ENCODE results near the gene CDKN2AIP. TPM values are rescaled to one million over a fixed set of nuclear protein-coding genes. Genes with fewer than 3 reads are reported as not detected.

Gene CDKN2AIP
- total RNA-seq, 1 donor from 2014 or later: 9.4 TPM

DNA sequence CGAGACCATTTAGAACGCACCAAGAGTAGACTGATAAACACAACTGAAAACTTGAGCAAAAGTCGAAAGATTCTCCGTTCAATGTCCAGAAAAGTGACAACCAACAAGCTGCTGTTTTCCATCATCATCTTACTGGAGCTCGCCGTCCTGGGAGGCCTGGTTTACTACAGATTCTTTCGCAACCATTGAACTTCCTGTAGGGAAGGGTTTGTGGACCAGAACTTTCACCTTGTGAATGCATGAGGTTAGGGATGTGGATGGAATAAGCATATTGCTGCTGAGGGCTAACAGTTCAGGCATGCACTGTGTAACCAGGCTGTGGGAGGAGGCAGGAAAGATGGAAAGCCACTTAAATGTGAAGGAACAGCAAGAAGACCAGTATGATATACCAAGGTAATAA is 39.6 kb downstream of the CDKN2AIP start:
- no peak for DNase-seq (ENCODE audit: low spot score)
- Mint-ChIP-seq H3K9me3 (ENCODE audit: low read depth) (no peaks in the 10 kb centered on the region), H3K27me3 (ENCODE audit: low read depth) (no peaks in the 10 kb centered on the region), H3K27ac (ENCODE audit: unreplicated experiment) (no peak overlapping the region), H3K4me3 (ENCODE audit: unreplicated experiment) (no peak overlapping the region), H3K36me3 (ENCODE audit: low read depth) (no peaks in the 10 kb centered on the region), H3K4me1 (ENCODE audit: low read depth) (peaks cover 8% of the 10 kb centered on the region)
- TF ChIP-seq, protein P1, sequence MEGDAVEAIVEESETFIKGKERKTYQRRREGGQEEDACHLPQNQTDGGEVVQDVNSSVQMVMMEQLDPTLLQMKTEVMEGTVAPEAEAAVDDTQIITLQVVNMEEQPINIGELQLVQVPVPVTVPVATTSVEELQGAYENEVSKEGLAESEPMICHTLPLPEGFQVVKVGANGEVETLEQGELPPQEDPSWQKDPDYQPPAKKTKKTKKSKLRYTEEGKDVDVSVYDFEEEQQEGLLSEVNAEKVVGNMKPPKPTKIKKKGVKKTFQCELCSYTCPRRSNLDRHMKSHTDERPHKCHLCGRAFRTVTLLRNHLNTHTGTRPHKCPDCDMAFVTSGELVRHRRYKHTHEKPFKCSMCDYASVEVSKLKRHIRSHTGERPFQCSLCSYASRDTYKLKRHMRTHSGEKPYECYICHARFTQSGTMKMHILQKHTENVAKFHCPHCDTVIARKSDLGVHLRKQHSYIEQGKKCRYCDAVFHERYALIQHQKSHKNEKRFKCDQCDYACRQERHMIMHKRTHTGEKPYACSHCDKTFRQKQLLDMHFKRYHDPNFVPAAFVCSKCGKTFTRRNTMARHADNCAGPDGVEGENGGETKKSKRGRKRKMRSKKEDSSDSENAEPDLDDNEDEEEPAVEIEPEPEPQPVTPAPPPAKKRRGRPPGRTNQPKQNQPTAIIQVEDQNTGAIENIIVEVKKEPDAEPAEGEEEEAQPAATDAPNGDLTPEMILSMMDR (IDR thresholded peaks at IDR 0.05): no peak

DNA sequence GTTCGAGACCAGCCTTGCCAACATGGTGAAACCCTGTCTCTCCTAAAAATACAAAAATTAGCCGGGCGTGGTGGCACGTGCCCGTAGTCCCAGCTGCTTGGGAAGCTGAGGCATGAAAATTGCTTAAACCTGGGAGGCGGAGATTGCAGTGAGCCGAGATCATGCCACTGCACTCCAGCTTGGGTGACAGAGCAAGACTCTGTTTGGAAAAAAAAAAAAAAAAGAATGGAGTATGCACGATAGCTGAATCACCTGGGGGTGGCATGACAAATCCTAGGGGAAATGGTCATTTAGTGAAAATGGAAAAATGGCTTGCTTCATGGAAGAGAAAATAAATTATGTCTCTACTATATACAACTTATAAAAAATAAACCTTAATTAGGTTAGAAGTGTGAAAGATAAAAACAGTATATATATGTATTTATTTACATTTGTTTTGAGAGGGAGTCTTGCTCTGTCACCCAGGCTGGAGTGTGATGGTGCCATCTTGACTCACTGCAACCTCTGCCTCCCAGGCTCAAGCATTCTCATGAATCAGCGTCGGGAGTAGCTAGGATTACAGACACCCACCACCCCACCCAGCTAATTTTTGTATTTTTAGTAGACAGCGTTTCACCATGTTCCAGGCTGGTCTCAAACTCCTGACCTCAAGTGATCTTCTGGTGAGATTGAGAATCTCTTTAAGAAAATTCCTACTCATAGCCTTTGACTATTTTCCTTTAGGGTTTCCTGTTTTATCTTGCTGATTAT is 41.1 kb downstream of the CDKN2AIP start:
- no peaks in the 10 kb centered on the region for H3K36me3 Mint-ChIP-seq (ENCODE audit: low read depth)
- H3K9me3 Mint-ChIP-seq (ENCODE audit: low read depth): no peaks in the 10 kb centered on the region
- peaks cover 8% of the 10 kb centered on the region for H3K4me1 Mint-ChIP-seq (ENCODE audit: low read depth)
- H3K27ac Mint-ChIP-seq (ENCODE audit: unreplicated experiment): peak overlapping the region; percentile 45
- H3K4me3 Mint-ChIP-seq (ENCODE audit: unreplicated experiment): no peak overlapping the region
- H3K27me3 Mint-ChIP-seq (ENCODE audit: low read depth): no peaks in the 10 kb centered on the region
- TF ChIP-seq, protein P1 (IDR thresholded peaks at IDR 0.05): no peak
- DNase-seq (ENCODE audit: low spot score): no peak

DNA sequence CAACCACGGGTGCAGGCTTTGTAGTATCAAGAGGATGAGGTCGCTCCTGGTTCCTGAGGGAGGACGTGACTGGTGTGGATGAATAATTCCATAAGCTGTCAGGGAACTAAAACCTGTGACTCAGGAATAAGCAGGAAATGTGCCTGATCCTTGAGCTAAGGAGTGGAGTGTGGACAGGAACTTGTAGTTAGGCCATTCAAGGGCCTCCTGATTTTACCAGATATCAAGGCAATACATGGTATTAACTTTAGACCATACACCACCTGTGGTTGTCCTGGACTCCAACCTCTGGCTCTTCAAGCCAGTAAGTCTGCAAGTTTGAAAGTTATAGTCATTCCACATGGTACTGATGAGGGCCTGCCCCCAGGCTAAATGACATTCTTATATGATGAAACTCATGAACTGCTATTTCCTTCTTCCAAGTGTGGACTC is 48.4 kb downstream of the CDKN2AIP start:
- H3K36me3 Mint-ChIP-seq (ENCODE audit: low read depth): peaks cover 8% of the 10 kb centered on the region
- H3K4me3 Mint-ChIP-seq (ENCODE audit: unreplicated experiment): no peak overlapping the region
- peaks cover 6% of the 10 kb centered on the region for H3K9me3 Mint-ChIP-seq (ENCODE audit: low read depth)
- no peak for DNase-seq (ENCODE audit: low spot score)
- H3K4me1 Mint-ChIP-seq (ENCODE audit: low read depth): peaks cover 17% of the 10 kb centered on the region
- TF ChIP-seq, protein P1 (IDR thresholded peaks at IDR 0.05): no peak
- no peaks in the 10 kb centered on the region for H3K27me3 Mint-ChIP-seq (ENCODE audit: low read depth)
- no peak overlapping the region for H3K27ac Mint-ChIP-seq (ENCODE audit: unreplicated experiment)

DNA sequence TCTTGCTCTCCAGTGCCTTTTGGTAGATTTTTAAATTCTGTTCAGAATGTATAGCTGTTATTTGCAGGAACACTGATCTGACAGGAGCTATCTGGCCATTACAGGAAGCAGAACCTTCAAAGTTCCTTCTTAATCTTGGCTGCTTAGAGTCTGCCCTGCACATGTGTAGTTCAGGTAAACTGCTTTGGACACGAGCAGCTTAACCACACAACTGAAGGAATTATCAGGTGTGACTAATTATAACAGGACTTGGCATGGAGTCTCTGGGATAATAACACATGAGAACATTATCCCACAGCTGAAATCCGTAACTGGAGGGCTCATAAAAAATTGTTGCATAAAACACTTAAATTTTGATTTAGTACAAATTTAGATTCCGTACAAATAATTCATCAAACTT is 48.8 kb downstream of the CDKN2AIP start:
- H3K4me3 Mint-ChIP-seq (ENCODE audit: unreplicated experiment): no peak overlapping the region
- no peak for DNase-seq (ENCODE audit: low spot score)
- H3K9me3 Mint-ChIP-seq (ENCODE audit: low read depth): peaks cover 6% of the 10 kb centered on the region
- H3K4me1 Mint-ChIP-seq (ENCODE audit: low read depth): peaks cover 17% of the 10 kb centered on the region
- TF ChIP-seq, protein P1 (IDR thresholded peaks at IDR 0.05): no peak
- no peaks in the 10 kb centered on the region for H3K27me3 Mint-ChIP-seq (ENCODE audit: low read depth)
- H3K36me3 Mint-ChIP-seq (ENCODE audit: low read depth): peaks cover 8% of the 10 kb centered on the region
- H3K27ac Mint-ChIP-seq (ENCODE audit: unreplicated experiment): no peak overlapping the region

DNA sequence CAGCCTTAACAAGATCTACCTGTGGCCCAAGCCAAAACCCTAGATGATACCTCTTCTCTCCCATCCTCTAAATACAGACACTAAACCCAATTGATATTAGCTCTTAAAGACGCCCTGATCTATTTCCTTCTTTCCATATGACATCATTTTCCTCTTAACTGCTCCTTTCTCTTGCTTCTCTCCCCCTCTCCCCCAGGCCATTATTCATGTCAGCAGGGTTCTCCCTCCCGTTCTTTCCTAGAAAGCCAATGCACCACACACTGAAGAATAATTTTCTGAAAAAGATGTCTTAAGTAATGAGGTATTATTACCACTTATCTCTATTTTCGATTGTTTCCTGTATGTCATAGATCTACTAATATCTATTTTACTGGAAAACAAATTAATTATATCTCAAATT is 50.7 kb downstream of the CDKN2AIP start:
- Mint-ChIP-seq H3K4me3 (ENCODE audit: unreplicated experiment) (no peak overlapping the region), H3K9me3 (ENCODE audit: low read depth) (peaks cover 6% of the 10 kb centered on the region), H3K27ac (ENCODE audit: unreplicated experiment) (no peak overlapping the region), H3K4me1 (ENCODE audit: low read depth) (peaks cover 17% of the 10 kb centered on the region), H3K36me3 (ENCODE audit: low read depth) (peaks cover 8% of the 10 kb centered on the region), H3K27me3 (ENCODE audit: low read depth) (no peaks in the 10 kb centered on the region)
- no peak for DNase-seq (ENCODE audit: low spot score)
- TF ChIP-seq, protein P1 (IDR thresholded peaks at IDR 0.05): no peak

Other genes starting within 250 kb of the CDKN2AIP start
- gene CLDN22, start 124.4 kb upstream of the CDKN2AIP start, total RNA-seq: not detected in 3 replicates
- not detected in 3 replicates for gene CLDN24, start 122.2 kb upstream of the CDKN2AIP start, total RNA-seq
- 10.3 to 14.2 TPM (median 11.0 TPM) in 3 replicates for gene ING2, start 60.4 kb downstream of the CDKN2AIP start, total RNA-seq
- gene RWDD4, start 214.5 kb downstream of the CDKN2AIP start, total RNA-seq: 19.6 to 25.9 TPM (median 21.3 TPM) in 3 replicates
- 26.3 to 34.9 TPM (median 30.2 TPM) in 3 replicates for gene TRAPPC11, start 214.7 kb downstream of the CDKN2AIP start, total RNA-seq